SK-N-MC (cell line): ENCODE measurements around the gene RAVER1.

Experiments used
- EZH2 ChIP-seq: fragments of 200-600 bp; sonication (generic); IDR thresholded peaks from one replicate; pipeline ENCODE4 v1.6.1; 2017; ENCODE audit warnings: antibody characterized with exemption
- FOXP2 ChIP-seq: optimal IDR thresholded peaks from 2 replicates; pipeline ENCODE3; 2011; ENCODE audit warnings: mild to moderate bottlenecking, moderate library complexity; ENCODE audit not compliant: insufficient read depth; ENCODE audit errors: extremely low read length, control extremely low read depth
- POLR2AphosphoS5 ChIP-seq: IDR thresholded peaks from 2 replicates; pipeline ENCODE4 v1.6.1; 2012; ENCODE audit warnings: mild to moderate bottlenecking, low read depth, low read length, borderline replicate concordance

DNA sequence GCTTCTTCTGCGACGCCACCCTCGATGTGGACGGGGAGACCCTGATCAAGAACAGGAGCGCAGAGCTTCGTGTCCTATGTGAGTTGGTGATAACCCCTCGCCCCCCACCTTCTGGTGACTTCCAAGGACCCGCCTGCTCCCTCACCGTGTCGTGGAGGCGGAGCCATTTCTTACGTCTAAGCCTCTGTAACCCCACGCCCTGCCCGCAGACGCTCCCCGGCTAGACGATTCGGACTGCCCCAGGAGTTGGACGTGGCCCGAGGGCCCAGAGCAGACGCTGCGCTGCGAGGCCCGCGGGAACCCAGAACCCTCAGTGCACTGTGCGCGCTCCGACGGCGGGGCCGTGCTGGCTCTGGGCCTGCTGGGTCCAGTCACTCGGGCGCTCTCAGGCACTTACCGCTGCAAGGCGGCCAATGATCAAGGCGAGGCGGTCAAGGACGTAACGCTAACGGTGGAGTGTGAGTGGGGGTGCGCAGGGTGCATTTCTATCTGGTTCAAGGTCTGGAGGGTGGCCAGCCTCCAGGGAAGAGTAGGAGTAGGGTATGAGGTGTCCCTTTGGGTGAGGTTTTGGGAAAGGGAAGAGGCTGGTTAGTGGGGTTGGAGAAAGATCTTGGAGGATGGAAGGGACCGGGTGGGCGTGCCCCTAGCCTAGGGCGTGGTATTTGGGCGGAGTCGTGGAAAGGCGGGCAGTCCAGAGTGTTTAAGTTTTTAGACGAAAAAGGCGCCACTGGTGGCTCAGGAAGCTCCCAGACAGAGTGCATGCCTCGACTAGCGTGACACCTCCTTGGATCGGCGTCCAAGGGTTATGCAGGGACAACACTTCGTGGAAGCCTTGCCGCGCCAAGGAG lies 40.3 kb downstream of the RAVER1 start:
- TF ChIP-seq POLR2AphosphoS5 (no peak), EZH2 (no peak), FOXP2 (no peak)
